HepG2 (cell line): ENCODE measurements around the gene PPP2R5C.

Source experiments
- ETV5 ChIP-seq: IDR thresholded peaks from 2 replicates; pipeline ENCODE4 v1.6.1; 2018; ENCODE audit warnings: missing biosample characterization, missing genetic modification reagents, inconsistent platforms, borderline replicate concordance
- EZH2 ChIP-seq: conservative IDR thresholded peaks from 2 replicates; pipeline ENCODE4 v1.6.1; 2012; ENCODE audit warnings: mild to moderate bottlenecking, low read depth, low read length, moderate library complexity
- NCOR1 ChIP-seq: fragments of 200-600 bp; sonication (generic); IDR thresholded peaks from 2 replicates; pipeline ENCODE4 v1.7.0; 2017; ENCODE audit warnings: antibody characterized with exemption, low read length, borderline replicate concordance
- REST ChIP-seq, 2 experiments: IDR thresholded peaks; 2 replicates each; pipeline ENCODE4 v1.6.1; 2011 to 2012; ENCODE audit warnings: low read length in 2 of 2, borderline replicate concordance in 1 of 2, low read depth in 1 of 2, mild to moderate bottlenecking in 1 of 2, moderate library complexity in 1 of 2
- U2AF1 ChIP-seq: fragments of 200-400 bp; formaldehyde crosslinking; optimal IDR thresholded peaks from 2 replicates; pipeline ENCODE3; 2017; ENCODE audit warnings: mild to moderate bottlenecking, low read depth, low read length
- ZBTB8A ChIP-seq: sonication (generic); formaldehyde crosslinking; IDR thresholded peaks from 2 replicates; pipeline ENCODE4 v1.4.0; 2020; ENCODE audit warnings: mild to moderate bottlenecking, low read depth, missing genetic modification reagents, borderline replicate concordance
- ZIK1 ChIP-seq: sonication (generic); formaldehyde crosslinking; IDR thresholded peaks from 2 replicates; pipeline ENCODE4 v1.5.0; 2020; ENCODE audit warnings: mild to moderate bottlenecking, low read depth, missing genetic modification reagents, borderline replicate concordance
- TF ChIP-seq, protein P1 (sequence below): sonication (generic); formaldehyde crosslinking; IDR thresholded peaks from 2 replicates; pipeline ENCODE4 v1.5.0; 2020; ENCODE audit warnings: mild to moderate bottlenecking, missing genetic modification reagents, moderate library complexity

- TF ChIP-seq, protein P1, sequence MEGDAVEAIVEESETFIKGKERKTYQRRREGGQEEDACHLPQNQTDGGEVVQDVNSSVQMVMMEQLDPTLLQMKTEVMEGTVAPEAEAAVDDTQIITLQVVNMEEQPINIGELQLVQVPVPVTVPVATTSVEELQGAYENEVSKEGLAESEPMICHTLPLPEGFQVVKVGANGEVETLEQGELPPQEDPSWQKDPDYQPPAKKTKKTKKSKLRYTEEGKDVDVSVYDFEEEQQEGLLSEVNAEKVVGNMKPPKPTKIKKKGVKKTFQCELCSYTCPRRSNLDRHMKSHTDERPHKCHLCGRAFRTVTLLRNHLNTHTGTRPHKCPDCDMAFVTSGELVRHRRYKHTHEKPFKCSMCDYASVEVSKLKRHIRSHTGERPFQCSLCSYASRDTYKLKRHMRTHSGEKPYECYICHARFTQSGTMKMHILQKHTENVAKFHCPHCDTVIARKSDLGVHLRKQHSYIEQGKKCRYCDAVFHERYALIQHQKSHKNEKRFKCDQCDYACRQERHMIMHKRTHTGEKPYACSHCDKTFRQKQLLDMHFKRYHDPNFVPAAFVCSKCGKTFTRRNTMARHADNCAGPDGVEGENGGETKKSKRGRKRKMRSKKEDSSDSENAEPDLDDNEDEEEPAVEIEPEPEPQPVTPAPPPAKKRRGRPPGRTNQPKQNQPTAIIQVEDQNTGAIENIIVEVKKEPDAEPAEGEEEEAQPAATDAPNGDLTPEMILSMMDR (CRISPR knock-in tag): no peak
- TF ChIP-seq ZBTB8A (CRISPR knock-in tag): no peak
- no peak for TF ChIP-seq NCOR1
- TF ChIP-seq U2AF1: no peak
- TF ChIP-seq ZIK1: no peak
- TF ChIP-seq REST (IDR thresholded peaks at IDR 0.05; ENCODE audit: borderline replicate concordance in 1 of 2, low read depth in 1 of 2, low read length in 2 of 2): no peak
- no peak for TF ChIP-seq EZH2
- TF ChIP-seq ETV5 (CRISPR knock-in tag): no peak
Observed at GRCh38 chr14:101926620-101927019, 165.1 kb downstream of the PPP2R5C start.
